MM.1S (cell line): ENCODE data around the gene CEP85L.

Experiments used
- DNase-seq: peaks from one replicate; pipeline ENCODE4 v3.0.0-alpha.2; 2015
- H2AFZ ChIP-seq: fragments of 300-600 bp; sonication (generic); 2 replicates; pipeline ENCODE4 v1.6.0; 2016; ENCODE audit warnings: antibody characterized with exemption, low read length
- H3F3A ChIP-seq: fragments of 300-600 bp; sonication (generic); 2 replicates; pipeline ENCODE4 v1.6.1; 2016; ENCODE audit warnings: mild to moderate bottlenecking, antibody characterized with exemption, low read length, moderate library complexity, mixed read lengths; ENCODE audit not compliant: insufficient read depth
- H3K27ac ChIP-seq: fragments of 300-600 bp; sonication (generic); 2 replicates; pipeline ENCODE4 v1.5.1; 2016; ENCODE audit warnings: mild to moderate bottlenecking, low read length
- H3K27me3 ChIP-seq: fragments of 300-600 bp; sonication (generic); replicated peaks from 2 replicates; pipeline ENCODE4 v1.6.0; 2016; ENCODE audit warnings: low read length; ENCODE audit not compliant: insufficient read depth
- H3K36me3 ChIP-seq: fragments of 300-600 bp; sonication (generic); replicated peaks from 2 replicates; pipeline ENCODE4 v1.6.1; 2016; ENCODE audit warnings: mild to moderate bottlenecking, low read length, mixed read lengths; ENCODE audit not compliant: insufficient read depth
- H3K4me1 ChIP-seq: fragments of 300-600 bp; sonication (generic); 2 replicates; pipeline ENCODE4 v1.6.1; 2016; ENCODE audit warnings: low read length, mixed read lengths
- H3K4me2 ChIP-seq: fragments of 300-600 bp; sonication (generic); 2 replicates; pipeline ENCODE4 v1.6.0; 2016; ENCODE audit warnings: low read depth, low read length
- H3K4me3 ChIP-seq: fragments of 300-600 bp; sonication (generic); 2 replicates; pipeline ENCODE4 v1.5.1; 2016; ENCODE audit warnings: low read length, mixed read lengths
- H3K79me2 ChIP-seq: fragments of 300-600 bp; sonication (generic); 2 replicates; pipeline ENCODE4 v1.6.1; 2016; ENCODE audit warnings: mixed run types, low read length, mixed read lengths
- H3K9ac ChIP-seq: fragments of 300-600 bp; sonication (generic); 2 replicates; pipeline ENCODE4 v1.6.1; 2016; ENCODE audit warnings: low read length, mixed read lengths
- H3K9me2 ChIP-seq: fragments of 300-600 bp; sonication (generic); replicated peaks from 2 replicates; pipeline ENCODE4 v1.6.1; 2016; ENCODE audit warnings: mild to moderate bottlenecking, low read length, mixed read lengths; ENCODE audit not compliant: insufficient read depth
- H3K9me3 ChIP-seq: fragments of 300-600 bp; sonication (generic); replicated peaks from 2 replicates; pipeline ENCODE4 v1.6.1; 2016; ENCODE audit warnings: mild to moderate bottlenecking, low read length, mixed read lengths; ENCODE audit not compliant: insufficient read depth
- H4K20me1 ChIP-seq: fragments of 300-600 bp; sonication (generic); 2 replicates; pipeline ENCODE4 v1.6.1; 2016; ENCODE audit warnings: mild to moderate bottlenecking, low read length, moderate library complexity, mixed read lengths; ENCODE audit not compliant: insufficient read depth
- CTCF ChIP-seq: fragments of 300-600 bp; sonication (generic); IDR thresholded peaks from 2 replicates; pipeline ENCODE4 v1.5.1; 2016; ENCODE audit warnings: antibody characterized with exemption, low read length, mixed read lengths
- EZH2 ChIP-seq: fragments of 300-600 bp; sonication (generic); optimal IDR thresholded peaks from 2 replicates; pipeline ENCODE3; 2017; ENCODE audit warnings: low read depth, mild to moderate bottlenecking, antibody characterized with exemption, low read length, mixed read lengths
- EZH2phosphoT487 ChIP-seq: fragments of 300-600 bp; sonication (generic); IDR thresholded peaks from 2 replicates; pipeline ENCODE4 v1.6.1; 2018; ENCODE audit warnings: antibody characterized with exemption, low read length

The CEP85L gene

GRCh38 chr6:118606858-118607257, 44.5 kb downstream of the CEP85L start:
- Histone ChIP-seq H3K9ac (no peak overlapping the region), H3K27ac (no peak overlapping the region), H4K20me1 (no peaks in the 10 kb centered on the region), H3K4me3 (no peak overlapping the region), H3K9me3 (no peaks in the 10 kb centered on the region), H3K36me3 (no peaks in the 10 kb centered on the region), H3K79me2 (no peaks in the 10 kb centered on the region; the same call in 1 of the 2 replicates), H2AFZ (no peak overlapping the region), H3K27me3 (no peaks in the 10 kb centered on the region), H3K4me2 (no peak overlapping the region), H3K9me2 (no peaks in the 10 kb centered on the region), H3K4me1 (no peaks in the 10 kb centered on the region), H3F3A (no peaks in the 10 kb centered on the region)
- TF ChIP-seq CTCF (no peak), EZH2phosphoT487 (no peak), EZH2 (no peak)
- DNase-seq = no peak

GRCh38 chr6:118606268-118606667, 45.1 kb downstream of the CEP85L start:
- Histone ChIP-seq H3K4me3 (no peak overlapping the region), H4K20me1 (no peaks in the 10 kb centered on the region), H3K36me3 (no peaks in the 10 kb centered on the region), H3K4me2 (no peak overlapping the region), H3K27me3 (no peaks in the 10 kb centered on the region), H2AFZ (no peak overlapping the region), H3K27ac (no peak overlapping the region), H3K4me1 (no peaks in the 10 kb centered on the region), H3K9me2 (no peaks in the 10 kb centered on the region), H3F3A (no peaks in the 10 kb centered on the region), H3K9ac (no peak overlapping the region), H3K79me2 (no peaks in the 10 kb centered on the region; the same call in 1 of the 2 replicates), H3K9me3 (no peaks in the 10 kb centered on the region)
- DNase-seq = no peak
- TF ChIP-seq EZH2 (no peak), CTCF (no peak), EZH2phosphoT487 (no peak)

GRCh38 chr6:118603372-118603771, 48.0 kb downstream of the CEP85L start:
- Histone ChIP-seq H4K20me1 (no peaks in the 10 kb centered on the region), H3K4me3 (no peak overlapping the region), H3K9me2 (no peaks in the 10 kb centered on the region), H3K4me2 (no peak overlapping the region), H3K9ac (no peak overlapping the region), H3K27me3 (no peaks in the 10 kb centered on the region), H3K36me3 (no peaks in the 10 kb centered on the region), H2AFZ (no peak overlapping the region), H3K79me2 (no peaks in the 10 kb centered on the region), H3K9me3 (no peaks in the 10 kb centered on the region), H3F3A (no peaks in the 10 kb centered on the region), H3K4me1 (no peaks in the 10 kb centered on the region), H3K27ac (no peak overlapping the region)
- DNase-seq = no peak
- TF ChIP-seq CTCF (no peak), EZH2phosphoT487 (no peak), EZH2 (no peak)

- TF ChIP-seq EZH2phosphoT487 = no peak
- Histone ChIP-seq H3F3A (no peaks in the 10 kb centered on the region), H3K9ac (no peak overlapping the region), H3K27me3 (no peaks in the 10 kb centered on the region), H3K4me2 (no peak overlapping the region), H3K9me2 (no peaks in the 10 kb centered on the region), H3K27ac (no peak overlapping the region), H3K79me2 (no peaks in the 10 kb centered on the region), H3K4me1 (no peaks in the 10 kb centered on the region), H3K36me3 (no peaks in the 10 kb centered on the region), H4K20me1 (no peaks in the 10 kb centered on the region), H2AFZ (no peak overlapping the region), H3K9me3 (no peaks in the 10 kb centered on the region), H3K4me3 (no peak overlapping the region)
- no peak for DNase-seq
These were observed 49.1 kb downstream of the CEP85L start for GRCh38 chr6:118602300-118602699.
